HuH-7.5 (cell line): ENCODE data around the gene ROBO2.
A peak's percentile ranks its signal among the peaks of the same experiment; 100 is the strongest.

Source experiments
- DNase-seq: peaks from one replicate; pipeline ENCODE4 v3.0.0; 2011; ENCODE audit warnings: low spot score

The ROBO2 gene

GRCh38 chr3:77189258-77189657, 149.4 kb downstream of the ROBO2 start:
- DNase-seq: no peak

GRCh38 chr3:77189684-77190083, 149.8 kb downstream of the ROBO2 start:
- no peak for DNase-seq

DNA sequence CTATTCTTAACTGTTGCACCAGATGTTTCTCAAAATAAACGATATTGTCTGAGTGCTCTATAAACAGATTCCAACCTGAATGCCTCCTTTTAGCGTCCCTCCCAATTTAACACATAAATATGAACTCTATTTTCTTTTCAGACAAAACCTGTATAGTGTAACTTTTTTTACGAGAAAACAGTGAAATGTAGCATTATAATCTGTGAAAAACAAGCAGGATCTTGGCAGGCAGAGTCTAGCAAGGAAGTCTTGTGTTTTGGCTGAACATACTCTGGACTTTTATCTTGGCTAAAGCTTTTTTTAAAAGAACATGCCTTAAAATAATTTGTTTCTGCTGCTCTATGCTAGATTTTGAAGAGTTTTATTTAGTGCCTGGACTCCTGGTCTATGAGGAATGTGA, 150.5 kb downstream of the ROBO2 start:
- no peak for DNase-seq

- no peak for DNase-seq
Observed at GRCh38 chr3:77191014-77191413, 151.1 kb downstream of the ROBO2 start.

- no peak for DNase-seq
Observed at GRCh38 chr3:77191640-77192039, 151.7 kb downstream of the ROBO2 start.

DNA sequence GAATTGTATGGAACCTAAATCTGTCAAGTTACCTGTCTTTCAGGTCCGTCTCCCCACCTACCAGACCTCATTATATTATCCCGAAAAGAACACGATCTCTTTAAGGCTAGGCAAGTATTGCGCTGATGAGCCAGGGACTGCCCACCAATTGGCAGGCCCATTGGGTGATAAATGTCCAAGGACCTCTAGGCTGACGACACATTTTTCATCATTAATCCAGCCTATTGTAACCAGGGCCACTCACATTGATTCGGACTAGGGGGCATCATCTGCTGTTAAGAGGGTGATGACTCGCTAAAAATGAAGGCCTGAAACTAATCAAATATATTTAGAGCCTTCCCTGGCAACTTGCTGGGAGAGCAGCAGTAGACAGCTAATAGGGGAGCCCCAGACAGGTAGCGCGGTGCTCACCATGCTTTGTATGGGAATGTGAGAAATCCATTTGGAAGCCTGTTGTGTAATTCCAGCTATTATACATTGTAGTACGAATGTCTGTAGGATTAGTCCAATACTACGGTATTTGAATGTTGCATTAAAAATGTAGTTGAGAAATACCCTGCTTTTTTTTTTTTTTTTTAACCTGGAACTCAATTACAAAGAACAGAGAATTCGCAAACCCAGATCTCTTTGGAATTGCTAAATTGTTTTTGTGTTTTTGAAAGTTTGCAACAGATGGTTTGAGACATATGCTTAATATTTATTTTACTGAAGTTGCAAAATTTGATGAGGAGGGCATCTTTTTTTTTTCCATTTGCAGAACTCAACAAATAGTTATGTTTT, 156.1 kb downstream of the ROBO2 start:
- no peak for DNase-seq

DNA sequence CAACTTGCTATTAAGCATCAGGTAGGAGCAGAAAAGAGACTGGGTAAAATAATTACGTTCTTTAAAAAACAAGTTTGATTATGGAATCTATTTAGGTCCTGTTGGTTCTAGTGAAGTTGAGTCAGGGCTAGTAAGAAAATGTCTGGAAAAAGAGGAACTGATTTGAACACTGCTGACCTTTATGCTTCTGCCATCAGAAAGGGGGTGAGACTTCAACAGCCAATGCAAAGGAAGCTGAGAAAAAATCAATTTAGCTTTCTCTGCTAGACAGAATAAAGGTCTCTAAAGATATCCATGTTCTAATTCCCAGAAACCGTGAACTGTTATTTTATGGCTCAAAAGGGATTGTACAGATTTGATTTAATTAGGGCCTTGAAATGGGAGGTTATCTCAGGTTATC, 157.5 kb downstream of the ROBO2 start:
- DNase-seq: no peak

GRCh38 chr3:77203851-77204250, 164.0 kb downstream of the ROBO2 start:
- no peak for DNase-seq

GRCh38 chr3:77204788-77205187, 164.9 kb downstream of the ROBO2 start:
- no peak for DNase-seq

DNA sequence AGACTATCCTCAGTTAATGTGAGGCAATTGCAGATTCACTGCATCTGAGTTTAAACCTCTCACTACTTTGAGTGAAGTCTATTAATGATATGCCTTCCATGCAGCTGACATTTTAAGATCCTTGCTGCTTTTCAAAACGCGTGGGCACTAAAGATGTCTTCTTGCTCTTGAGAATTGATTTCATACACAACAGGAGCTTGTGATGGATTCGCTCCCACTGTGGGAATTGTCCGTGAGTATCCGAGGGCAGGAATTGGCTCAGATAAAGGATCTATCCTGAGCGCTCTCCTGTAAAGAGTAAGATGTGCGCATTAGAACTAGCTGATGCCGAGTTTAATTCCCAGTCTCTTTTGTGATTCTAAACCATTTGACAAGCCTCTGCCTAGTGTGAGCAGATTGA, 167.9 kb downstream of the ROBO2 start:
- no peak for DNase-seq

DNA sequence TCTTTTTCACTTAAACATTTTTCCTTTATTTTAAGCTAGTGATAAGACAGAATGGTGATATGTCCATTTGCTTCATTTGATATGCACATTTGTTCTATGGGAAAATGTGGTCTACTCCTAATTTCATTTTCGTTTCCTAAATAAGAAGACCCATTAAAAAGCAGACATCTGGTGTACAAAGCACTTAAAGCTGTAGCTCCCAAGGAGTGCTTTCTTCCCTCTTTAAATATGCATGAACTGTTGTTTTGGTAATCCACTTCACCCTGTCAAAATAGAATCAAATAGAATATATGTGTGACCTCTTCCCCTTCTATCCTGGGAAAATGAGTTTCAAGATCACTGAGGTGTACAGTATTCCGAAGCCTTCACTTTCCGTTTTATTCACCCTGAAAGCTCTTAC, 182.8 kb downstream of the ROBO2 start:
- DNase-seq: no peak

DNA sequence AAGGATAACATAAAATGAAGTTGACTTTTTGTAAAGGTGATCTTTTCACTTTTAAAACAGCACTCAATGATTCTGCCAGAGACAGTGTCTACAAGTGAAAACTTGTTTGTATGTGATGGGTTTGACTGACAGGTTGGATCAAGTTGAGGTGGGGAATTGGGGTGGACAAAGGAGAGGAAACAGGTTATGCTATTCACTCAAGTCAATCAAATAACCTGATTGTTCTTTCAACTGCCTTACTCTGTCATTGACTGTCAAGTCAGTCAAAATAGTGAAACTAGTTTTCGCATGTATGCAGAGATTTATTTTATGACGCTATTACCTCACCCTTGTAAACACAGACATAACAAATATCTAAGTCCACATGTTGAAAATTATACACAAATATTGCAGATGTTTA, 187.7 kb downstream of the ROBO2 start:
- DNase-seq: no peak

DNA sequence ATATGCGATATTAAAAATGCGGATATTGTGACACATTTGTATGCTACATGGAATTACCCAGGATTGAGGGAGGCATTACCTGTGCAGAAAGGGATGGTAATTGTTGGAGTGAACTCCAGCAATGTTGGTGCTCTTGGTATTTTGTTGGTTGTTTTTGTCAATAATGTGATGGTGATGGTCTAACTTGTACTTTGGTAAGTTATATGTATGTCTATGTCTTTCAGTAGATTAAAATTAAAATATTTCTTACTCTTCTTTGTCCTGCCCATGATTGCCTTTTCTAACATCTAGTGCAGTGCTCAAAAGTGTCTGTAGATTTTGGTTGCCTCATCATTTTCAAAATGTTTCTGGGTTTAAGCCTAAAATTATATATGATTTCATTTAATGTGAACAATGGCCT, 192.7 kb downstream of the ROBO2 start:
- no peak for DNase-seq

DNA sequence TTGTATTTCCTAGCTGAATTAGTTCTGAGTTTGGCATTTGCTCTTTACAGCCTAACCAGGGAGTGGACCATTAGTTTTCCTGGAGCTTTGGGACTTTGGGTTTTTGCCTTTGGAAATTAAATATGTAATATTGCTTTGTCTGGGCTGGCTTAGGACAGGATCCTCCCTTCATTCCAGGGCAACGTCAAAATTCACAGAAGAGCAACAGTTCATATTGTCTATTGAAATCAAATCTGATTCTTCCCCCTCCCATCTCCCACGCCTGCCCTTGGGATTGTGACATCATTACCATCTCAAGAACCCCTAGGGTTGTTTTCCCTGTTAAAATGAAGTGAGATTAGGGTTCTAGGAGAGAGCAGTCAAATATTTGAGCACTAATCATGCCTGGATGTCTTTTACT, 194.1 kb downstream of the ROBO2 start:
- no peak for DNase-seq

- DNase-seq: no peak
Observed at GRCh38 chr3:77236118-77236517, 196.2 kb downstream of the ROBO2 start.

GRCh38 chr3:77240072-77240650, 200.3 kb downstream of the ROBO2 start:
- DNase-seq: no peak

DNA sequence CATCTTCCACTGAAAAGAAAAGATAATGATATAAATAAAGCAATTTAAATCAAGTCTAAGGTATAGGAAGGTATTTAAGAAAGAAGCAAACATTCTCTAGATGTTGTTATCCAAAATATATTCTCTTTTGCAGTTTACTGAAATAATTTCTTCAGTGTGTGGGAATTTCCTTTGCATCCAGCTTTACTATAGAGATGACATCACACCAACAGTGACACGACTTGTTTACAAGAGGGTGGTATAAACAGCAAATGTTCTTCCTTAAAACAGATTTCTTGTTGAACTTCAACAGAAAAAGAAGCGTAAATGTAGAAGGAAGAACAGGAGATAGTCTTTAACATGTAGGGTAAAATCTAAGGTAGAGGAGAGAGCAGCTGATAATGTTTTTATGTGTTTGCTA, 202.5 kb downstream of the ROBO2 start:
- DNase-seq: no peak

- DNase-seq: no peak
Observed at GRCh38 chr3:77244981-77245380, 205.1 kb downstream of the ROBO2 start.

DNA sequence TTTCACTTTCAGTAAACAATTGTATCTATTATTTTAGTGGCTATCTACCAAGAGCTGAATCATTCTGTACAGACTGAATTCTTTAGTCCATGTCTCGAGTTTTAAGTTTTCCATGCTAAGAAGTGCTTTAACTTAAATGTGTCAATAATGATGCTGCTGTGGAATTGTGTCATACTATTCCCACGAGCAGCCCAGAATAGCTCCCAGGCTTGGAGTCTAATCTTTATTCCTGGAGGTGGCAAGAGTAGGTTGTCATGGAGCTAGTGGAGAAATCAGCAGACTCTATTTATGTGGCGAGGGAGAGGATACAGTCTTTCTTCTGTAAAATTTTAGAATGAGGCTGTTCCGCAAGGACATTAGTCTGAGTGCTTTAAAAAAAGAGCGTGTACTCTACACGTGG, 207.2 kb downstream of the ROBO2 start:
- no peak for DNase-seq

- DNase-seq: no peak
Observed at GRCh38 chr3:77247817-77248216, 207.9 kb downstream of the ROBO2 start.

GRCh38 chr3:77248420-77248819, 208.5 kb downstream of the ROBO2 start:
- no peak for DNase-seq

DNA sequence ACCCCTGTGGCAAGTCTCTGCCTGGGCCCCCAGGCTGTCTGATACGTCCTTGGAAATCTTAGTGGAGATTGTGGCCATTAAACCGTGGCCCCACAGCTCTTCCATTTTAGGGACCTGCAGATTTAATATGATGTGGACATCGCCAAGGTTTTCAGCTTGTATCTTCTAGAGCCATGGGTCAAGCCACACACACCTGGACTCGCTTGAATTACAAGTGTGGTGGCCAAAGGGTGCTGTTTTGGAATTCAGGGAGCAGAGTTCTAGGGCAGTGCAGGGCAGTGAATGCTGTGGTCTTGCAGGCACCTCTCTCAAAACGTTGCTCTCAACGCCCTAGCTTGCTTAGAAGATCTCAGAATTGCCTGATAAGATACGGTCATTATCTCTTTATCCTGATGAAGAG, 211.2 kb downstream of the ROBO2 start:
- no peak for DNase-seq

- DNase-seq: peak; percentile 9
Observed at GRCh38 chr3:77254967-77255831, 215.3 kb downstream of the ROBO2 start.
